Measurements from ENCODE around the gene DPYSL4.

The DPYSL4 gene

DNA sequence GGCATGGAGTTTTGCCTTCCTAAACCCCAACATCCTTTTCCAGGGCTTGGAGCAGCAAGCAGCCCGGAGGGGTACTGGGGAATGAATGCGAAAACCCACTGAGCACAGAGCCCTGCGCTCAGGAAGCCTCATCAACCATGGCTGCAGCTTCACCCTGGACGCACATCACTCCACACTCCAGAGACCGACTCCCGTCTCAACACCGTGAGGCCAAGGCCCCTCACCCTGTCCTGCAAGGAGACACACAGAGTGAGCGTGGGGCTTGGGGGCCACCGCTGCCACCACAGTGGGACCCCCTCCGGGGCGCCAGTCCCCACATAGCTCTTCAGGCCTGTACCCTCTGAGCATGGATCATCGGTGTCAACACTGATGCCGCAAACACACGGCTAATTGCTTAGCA, 41.9 kb downstream of the DPYSL4 start:
- no peak for DNase-seq (ENCODE audit: low read depth)

DNA sequence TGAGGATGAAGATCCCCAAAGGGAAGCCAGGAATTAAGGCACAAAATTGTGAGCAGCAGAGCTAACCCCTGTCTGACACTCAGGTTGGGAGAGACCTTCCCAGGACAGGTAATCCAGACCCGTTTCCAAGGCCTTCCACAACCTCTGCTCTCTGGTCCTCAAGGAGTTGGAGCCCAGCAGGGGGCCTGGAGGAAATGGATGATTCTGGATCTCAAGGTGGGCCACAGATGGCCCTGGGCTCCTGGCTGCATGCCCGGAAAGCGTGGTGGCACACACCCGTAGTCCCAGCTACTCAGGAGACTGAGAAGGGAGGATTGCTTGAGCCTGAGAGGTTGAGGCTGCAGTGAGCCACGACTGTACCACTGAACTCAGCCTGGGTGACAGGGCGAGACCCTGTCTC, 42.3 kb downstream of the DPYSL4 start:
- no peak for DNase-seq (ENCODE audit: low read depth)

DNA sequence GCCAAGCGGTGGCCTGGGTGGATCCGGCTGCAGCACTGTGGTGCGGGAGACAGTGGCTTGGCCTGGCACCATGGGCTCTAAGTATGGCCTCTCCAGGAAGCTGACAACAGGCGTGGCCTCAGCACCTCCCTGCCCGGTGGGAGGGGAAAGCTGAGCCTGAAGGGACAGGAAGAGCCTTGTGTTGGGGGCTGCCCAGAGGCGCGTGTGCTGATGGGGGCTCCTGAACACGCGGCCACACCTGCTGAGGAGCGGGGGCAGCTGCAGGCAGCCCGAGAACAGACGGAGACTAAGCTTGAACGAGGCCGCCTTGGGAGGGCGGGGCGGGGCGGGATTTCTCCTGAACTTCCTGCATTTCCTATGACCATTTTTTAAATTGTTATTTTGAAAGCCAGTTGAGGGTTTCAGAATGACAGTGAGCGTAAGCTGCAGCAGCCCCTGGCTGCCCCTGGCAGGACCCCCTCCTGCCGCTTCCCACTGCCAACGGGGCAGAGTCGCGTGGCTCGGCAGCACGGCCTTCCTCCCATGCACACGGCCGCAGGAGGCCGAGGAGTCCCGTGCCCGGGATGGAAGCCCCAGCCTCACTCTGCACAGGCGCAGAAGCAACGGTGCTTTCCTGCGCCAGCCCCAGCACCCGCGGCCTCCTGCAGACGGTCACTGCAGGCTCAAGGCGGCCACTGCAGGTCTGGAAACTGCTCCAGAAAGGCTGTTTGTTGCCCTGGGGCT, 43.2 kb downstream of the DPYSL4 start:
- DNase-seq (ENCODE audit: low read depth) = no peak

DNA sequence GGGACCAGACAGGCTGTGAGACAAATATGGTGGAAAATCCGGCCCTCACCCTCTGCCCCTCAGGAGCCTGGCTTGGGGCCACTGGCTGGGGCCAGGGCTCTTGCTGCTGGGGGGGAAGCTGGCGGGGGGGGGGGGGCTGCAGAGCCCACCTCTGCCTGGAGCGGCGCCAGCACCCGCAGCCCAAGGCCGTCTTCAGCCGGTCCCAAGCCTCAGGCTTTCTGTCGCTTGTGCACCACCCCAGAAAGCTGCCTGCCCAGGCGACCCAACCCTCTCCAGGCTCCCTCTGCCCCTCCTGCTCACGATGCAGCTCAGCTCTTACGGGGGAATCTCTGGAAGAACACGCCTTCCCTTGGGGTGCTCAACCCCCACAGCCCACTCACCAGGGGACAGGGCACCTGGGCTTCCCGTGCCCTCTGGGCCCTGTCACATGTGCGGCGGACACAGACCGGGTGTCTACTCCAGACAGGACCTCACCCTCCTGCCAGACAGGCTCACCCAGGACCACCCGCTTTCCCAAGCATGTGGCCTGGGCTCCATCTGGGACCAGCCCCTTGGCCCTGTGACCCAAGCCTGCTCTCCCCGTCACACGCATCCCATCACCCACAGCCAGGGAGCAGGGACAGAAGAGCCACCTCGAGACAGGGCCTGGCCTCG, 43.9 kb downstream of the DPYSL4 start:
- DNase-seq (ENCODE audit: low read depth) = no peak

DNA sequence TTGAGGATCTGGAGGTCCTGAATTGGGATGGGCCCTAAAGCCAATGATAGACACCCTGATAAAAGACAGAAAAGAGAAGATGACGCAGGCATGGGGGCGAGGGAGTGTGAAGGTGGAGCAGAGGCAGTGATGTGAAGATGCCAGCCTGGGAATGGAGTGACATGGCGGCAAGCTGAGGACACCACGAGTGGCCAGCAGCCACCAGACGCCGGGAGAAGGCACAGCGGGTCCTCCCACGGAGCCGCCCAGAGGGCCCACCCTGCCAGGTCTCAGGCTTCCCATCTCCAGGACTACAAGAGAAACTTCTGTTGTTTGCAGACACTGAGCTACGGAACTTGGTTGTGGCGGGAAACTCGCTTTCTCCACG, 44.9 kb downstream of the DPYSL4 start:
- no peak for DNase-seq (ENCODE audit: low read depth)

DNA sequence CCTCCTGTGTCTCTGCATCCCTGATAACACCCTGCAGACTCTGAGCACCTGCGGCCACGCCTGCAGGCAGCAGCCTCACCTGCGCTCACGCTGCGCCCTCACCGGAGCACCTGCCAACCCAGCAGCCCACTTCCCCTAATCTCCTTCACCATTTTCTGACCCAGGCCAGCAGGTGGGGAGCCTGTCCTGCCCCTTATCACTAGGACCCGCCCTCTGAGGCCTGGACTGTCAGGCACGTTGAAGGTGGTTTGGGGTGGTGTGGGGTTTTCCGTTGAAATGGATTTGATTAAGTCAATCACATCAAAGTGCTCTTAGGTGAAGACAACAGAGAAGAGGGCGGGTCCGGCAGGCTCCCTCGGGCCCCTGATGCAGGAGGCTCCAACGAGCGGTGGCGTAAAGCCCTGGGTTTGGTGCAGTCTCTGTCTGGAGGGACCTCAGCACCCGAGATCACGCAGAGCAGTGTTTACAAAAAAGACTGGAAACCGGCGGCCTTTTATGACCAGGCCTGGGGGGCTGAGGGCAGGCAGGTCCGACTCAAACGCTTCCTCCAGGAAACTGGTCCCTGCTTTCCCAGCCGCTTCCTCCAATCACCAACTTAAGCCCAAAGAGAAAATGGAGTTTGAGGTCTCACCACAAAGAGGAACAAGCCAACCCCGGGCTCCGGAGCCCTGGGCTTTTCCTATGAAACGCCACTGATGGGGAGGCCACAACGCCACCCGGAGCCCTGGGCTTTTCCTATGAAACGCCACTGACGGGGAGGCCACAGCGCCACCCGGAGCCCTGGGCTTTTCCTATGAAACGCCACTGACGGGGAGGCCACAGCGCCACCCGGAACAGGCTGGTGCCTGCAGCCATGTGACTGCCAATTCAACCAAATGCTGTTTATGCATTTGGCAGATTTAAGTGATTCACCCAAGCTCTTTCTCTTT, 45.5 kb downstream of the DPYSL4 start:
- no peak for DNase-seq (ENCODE audit: low read depth)

DNA sequence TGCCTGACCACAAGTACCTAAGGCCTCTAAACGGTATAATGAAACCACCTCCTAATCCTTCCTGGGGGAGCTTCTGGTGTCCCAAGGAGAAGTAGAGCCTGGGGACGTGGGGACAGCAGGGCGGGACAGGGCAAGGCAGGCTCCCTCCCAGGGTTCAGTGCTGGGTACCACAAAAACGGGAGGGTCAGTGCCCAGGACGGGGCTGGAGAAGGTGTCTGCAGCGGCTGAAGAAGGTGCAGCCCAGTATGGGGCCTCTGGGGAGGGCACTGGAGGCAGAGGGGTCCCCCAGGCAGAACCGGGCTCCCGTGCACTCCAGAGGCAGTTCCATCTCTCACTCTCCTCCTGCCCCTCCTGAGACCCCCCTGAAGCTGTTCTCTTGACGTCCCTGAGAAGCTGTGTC, 46.2 kb downstream of the DPYSL4 start:
- DNase-seq (ENCODE audit: low read depth) = no peak

DNA sequence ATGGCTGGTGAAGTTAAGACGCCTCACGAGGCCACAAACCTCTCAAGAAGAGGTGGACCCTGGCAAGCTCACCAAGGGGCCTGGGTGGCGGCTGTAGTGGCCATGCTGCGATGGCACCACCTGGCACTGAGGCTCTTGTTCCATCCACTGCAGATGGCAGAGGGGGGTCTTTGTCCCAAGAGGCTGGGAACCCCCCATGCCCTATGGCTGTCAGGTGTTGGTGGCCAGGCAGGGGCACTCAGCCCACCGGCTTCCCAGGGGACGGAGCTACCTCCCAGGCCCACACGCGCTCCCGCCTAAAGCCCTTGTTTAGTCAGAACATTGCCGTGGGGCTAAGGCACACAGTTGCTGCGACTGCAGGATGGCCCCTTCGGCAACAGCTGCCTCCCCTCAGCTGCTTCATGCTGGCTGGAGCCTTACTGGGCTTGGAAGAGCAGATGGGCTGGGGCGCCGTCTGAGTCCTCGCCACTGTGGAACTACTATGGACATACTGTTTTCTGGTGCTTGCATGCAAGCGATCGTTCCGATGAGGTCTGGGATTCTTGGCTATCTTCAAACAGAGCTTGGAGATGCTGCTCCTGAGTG, 46.8 kb downstream of the DPYSL4 start:
- DNase-seq (ENCODE audit: low read depth) = no peak

DNA sequence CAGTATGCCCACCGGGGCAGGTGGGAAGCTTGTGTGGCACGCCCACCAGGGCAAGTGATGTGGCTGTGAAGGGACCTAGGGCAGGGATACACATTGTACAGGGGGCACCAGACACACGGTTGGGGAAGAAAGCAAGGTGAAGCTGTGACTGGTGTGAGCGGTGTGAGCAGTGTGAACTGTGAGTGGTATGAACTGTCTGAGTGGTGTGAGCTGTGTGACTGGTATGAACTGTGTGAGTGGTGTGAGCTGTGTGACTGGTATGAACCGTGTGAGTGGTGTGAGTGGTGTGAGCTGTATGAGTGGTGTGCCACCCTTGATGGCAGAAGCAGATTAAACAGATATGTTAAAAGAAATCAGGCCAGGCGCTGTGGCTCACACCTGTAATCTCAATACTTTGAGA, 48.1 kb downstream of the DPYSL4 start:
- DNase-seq (ENCODE audit: low read depth) = no peak

DNA sequence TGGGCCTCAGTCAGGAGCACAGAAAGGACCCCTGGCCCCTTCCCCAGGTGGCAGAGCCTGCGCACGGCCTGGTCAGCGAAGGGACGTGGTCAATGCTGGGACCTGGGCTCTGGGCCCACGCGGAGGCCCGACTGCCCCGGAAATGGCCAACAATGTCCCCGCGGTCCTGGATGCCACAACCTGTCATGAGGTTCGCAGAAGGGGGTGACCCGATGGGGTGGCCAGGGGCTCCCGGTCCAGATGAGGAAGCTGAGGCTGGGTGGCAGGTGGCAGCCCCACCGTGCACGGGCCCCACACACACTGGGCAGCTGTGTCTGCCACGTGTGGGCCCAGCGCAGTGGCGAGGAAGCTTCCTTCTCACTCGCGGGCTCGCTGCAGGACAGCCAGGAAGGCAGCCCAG, 49.4 kb downstream of the DPYSL4 start:
- no peak for DNase-seq (ENCODE audit: low read depth)

DNA sequence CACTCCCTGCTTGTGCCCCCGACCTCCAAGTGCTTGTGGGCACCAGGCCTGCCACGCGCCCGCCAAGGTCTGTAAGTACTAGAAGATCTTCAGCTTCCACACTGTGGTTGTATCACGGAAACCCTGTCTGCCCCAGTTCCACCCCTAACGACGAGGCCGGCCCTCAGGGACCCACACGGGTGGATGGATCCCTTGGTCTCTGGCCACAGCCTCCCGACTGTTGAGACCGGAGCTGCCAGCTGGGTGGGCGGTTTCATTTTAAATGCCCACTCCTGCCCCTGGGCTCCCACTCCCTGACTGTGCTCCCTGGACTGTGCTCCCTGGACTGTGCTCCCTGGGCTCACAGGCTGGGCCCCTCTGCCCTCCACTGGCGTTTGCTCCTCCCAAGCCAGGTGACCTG, 50.1 kb downstream of the DPYSL4 start:
- no peak for DNase-seq (ENCODE audit: low read depth)

DNA sequence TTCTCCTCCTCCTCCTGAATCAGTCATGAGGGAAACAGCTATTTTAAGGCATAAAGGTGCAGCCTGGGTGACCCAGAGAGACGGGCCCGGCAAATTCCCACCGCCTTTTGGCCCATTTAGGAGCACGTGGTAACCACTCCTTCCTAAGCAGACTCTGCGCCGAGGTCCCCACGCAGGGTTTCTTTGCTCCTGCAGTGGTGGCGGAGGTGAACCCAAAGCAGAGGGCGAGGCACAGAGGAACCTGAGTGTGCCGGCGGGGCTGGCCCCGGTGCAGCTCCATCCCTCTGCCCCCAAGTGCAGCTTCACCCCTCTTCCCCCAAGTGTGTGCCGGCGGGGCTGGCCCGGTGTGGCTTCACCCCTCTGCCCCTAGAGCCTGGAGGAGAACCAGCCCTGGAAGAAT, 50.6 kb downstream of the DPYSL4 start:
- no peak for DNase-seq (ENCODE audit: low read depth)

DNA sequence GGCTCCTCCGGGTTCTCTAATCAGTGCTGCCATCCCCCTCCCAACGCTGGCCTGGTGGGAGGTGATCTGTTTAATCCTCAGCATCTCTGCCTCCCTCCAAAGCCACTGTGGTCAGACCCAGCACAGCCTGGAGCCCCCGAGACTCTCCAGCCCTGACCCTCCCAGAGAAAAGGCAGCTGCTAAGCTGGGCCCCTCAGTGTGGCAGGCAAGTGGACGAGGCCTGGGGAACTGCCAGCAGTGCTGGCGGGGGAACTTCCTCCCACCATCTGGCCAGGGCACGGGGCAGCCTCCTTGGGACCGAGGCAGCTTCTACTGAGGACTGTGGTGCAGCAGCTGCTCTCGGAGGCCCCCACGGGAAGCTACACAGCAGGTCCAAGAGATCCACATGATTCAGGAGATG, 51.1 kb downstream of the DPYSL4 start:
- DNase-seq (ENCODE audit: low read depth) = no peak

DNA sequence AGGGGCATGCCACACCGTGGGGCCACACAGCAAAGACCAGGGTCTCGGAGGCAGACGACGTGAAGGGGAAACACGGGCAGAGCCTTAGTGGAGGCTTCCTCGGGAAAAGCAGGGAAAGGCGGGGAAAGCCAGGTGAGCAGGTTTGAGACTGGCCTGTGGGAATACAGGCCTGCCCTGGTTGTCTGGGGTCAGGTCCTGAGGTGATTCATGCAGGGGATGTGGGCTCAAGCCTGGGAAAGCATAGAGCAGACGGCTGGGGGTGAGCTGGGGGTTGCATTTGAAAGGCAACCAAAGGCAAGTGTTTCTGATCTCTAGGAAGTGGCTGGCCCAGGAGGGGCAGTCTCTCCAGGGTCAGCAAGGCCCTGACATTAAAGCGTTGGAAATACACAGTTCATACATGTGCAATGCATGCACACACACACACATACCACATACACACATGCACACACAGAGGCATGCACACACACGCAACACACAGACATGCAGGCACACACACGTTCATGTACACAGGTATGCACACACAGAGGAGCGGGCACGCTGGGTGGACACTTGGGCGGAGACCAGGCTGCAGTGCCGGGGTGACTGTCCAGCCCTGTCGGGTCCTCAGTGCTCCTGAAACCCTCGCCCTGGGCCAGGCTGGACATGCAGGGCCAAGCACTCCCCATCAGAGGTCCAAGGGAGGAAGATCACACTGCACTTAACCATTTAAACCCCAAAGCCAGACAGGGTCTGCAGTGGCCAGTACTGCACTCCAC, 51.8 kb downstream of the DPYSL4 start:
- DNase-seq (ENCODE audit: low read depth) = no peak

DNA sequence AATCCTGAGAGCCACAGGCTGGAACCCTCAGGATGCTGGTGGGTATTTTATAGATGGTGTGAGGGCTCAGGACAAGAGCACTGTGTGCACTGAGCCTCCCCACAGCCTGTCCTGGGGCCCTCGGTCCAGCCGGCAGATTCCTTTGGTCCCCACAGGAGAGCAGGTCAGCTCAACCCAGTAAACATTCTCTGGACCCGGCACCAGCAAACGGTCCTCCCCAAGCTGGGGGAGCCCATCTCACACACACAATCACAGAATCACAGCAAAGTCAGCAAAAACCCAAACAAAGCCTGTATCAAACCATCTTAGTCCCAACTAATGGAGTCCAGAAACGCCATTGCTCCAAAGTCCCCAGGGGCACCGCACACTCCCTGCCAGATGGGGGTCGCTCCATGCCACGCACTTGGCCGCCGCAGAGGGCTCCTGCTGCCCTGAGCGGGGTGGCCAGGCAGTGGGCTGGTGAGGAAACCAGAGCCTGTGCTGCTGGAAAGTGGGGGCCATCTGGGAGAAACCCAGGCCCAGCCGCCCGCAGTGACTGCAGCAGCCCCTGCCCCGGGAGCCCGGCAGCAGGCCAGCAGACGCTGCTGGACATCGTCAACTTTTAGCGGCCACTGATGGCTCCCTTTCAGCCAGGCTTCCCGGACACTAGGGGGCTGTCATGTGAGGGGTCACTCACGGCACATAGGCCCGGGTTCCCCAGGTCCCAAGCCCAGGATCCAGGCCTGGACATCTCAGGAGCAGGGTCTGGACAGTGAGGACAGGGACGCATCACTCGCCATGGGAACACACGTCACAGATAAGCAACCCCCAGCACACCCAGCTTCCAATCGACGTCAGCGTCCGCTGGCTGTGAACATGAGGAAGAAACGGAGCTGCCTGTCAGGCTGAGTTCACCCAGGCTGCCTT, 52.6 kb downstream of the DPYSL4 start:
- DNase-seq (ENCODE audit: low read depth) = no peak

DNA sequence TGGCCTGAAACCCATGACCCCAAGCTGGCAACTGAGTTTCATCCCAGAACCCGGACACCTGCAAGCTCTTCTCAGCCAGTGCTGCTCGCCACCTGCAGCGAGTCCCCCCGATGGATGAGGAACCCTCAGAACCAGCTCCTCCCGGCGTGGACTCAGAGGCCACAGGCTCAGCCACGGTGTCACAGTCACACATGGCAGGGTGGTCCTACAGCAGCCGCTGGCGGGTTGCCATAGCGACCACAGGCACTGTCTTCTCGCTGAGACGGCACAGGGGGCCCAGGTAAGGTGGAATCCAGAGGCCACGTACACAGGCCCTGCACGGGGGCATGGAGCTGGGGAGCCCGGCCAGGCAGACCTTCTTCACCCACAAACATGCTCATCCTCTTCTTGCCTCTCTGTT, 53.4 kb downstream of the DPYSL4 start:
- DNase-seq (ENCODE audit: low read depth) = no peak

DNA sequence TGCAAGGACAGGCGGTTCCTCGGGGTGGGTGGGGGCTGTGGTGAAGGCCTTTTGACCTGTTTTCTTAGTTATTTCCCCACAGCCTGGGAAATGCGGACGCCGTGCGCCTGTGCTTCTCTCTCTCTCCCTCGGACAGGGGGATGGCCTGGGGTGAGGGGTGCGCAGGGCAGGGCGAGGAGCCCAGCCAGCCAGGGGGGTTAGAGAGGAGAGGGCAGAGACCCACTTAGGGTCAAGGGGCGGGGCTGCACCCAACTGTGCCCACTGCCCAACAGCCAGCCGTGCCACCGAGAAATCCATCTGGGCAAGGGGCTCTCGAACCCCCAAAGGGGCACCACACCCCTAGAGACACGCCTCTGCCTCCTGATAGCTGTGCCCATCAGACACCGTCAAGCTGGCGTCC, 53.8 kb downstream of the DPYSL4 start:
- no peak for DNase-seq (ENCODE audit: low read depth)

DNA sequence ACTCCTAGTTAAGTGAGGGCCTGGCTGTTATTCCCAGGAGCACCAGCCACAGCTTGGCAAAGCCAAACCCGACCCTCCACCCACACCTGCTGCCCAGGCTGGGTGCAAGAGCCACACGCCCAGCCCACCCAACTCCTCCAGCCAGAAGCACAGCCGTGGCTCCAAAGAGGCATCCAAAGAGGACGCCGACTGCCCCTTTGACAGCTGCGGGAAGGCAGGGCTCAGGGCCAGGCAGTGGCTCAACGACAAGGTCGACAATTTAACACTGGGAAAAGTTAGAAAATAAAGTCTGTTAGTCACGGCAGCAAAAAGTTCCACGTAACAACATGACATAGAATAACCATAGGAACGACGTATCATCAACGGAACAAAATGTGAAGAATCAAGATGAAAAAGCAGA, 54.3 kb downstream of the DPYSL4 start:
- no peak for DNase-seq (ENCODE audit: low read depth)

DNA sequence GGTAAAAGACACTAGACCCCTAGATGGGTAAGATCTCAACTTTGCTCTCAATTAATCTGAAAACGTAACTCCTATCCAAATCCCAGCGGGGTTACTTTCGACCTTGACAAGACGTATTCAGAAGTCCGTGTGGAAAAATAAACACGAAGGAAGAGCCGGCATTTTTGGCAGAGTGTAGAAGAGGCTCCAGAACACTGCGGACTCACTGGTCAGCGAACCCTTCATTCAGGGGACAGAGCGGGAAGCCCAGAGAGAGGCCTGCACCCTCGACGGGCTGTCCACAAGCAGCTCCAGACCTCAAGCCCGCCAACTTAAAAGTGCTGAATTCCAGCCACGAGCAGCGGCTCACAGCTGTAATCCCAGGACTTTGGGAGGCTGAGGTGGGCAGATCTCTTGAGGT, 54.7 kb downstream of the DPYSL4 start:
- DNase-seq (ENCODE audit: low read depth) = no peak

DNA sequence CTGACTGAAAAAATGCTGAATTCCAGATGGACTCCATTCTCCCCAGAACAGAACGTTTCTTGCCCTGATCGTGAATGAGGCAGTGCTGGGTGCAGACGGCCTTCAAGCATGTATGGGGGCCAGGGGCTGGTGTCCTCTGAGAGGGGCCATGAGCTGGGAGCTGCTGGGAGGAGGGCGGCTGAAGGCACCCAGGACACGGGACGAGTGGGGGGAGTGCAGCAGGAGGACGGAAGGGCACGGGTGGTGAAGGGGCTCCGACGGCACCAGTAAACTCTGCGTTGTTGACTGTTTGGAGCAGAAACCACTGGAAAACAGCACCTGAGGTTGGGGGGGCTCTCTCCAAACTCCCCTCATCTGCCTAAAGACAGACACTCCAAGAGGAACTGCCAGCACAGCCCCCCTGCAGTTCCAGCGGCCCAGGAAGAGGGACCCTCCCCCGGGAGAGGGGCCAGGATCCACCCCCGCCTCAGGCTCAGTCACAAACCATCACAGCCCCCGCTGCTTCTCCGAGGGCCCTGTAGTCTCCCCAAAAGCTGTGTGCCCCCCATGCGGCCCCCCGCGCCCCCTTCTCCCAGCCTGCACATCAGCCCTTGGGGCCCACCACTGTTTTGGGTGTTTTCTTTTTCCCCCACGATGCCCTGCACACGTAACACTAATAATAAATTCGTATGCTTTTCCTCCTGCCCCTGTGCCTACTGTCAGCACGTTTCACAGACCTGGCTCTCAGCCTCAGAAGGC, 55.5 kb downstream of the DPYSL4 start:
- no peak for DNase-seq (ENCODE audit: low read depth)

All from fibroblast of gingiva (primary cell).